ENCODE results near the gene MRPL47. TPM values are rescaled to one million over a fixed set of nuclear protein-coding genes. Genes with fewer than 3 reads are reported as not detected.

MRPL47 gene
- total and polyA plus RNA-seq, 9 of the 15 experiments (the other 6 are each of a cell fraction or from before 2014, with no cell fraction given), result 101 to 437 (median 141) TPM

DNA sequence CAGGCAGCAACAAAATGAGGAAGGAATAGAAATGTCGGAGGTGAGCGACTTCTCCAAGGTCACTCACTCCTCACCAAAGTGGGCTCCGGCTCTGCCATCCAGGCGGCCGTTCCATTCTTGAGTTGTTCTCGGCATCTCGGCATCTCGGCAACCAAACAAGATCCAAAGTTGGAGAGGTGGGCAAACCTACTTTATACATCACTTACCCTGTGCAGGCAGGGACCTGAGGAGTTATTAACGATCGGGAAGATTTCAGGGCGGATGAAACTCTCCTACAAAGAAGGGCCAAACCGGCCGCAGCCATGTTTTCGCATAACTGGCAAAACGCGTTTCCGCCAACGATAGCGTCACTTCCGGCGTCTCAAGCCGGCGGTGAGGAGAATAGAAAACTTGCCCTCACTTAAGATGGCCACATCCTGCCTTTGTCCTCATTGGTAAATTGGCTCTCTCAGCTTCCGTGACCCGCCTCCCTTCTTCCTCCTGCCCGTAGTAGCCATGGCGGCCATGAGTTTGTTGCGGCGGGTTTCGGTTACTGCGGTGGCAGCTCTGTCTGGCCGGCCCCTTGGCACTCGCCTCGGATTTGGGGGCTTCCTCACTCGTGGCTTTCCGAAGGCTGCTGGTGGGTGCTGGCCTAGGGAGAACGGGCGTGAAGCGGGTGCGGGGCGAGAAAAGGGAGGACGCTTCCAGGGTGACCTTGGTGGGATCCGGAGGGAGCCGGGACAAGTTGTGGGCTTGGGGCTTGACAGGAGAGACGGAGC is at the start of gene MRPL47, which contains the start of gene NDUFB5 (continued):
- TF ChIP-seq, protein P1, sequence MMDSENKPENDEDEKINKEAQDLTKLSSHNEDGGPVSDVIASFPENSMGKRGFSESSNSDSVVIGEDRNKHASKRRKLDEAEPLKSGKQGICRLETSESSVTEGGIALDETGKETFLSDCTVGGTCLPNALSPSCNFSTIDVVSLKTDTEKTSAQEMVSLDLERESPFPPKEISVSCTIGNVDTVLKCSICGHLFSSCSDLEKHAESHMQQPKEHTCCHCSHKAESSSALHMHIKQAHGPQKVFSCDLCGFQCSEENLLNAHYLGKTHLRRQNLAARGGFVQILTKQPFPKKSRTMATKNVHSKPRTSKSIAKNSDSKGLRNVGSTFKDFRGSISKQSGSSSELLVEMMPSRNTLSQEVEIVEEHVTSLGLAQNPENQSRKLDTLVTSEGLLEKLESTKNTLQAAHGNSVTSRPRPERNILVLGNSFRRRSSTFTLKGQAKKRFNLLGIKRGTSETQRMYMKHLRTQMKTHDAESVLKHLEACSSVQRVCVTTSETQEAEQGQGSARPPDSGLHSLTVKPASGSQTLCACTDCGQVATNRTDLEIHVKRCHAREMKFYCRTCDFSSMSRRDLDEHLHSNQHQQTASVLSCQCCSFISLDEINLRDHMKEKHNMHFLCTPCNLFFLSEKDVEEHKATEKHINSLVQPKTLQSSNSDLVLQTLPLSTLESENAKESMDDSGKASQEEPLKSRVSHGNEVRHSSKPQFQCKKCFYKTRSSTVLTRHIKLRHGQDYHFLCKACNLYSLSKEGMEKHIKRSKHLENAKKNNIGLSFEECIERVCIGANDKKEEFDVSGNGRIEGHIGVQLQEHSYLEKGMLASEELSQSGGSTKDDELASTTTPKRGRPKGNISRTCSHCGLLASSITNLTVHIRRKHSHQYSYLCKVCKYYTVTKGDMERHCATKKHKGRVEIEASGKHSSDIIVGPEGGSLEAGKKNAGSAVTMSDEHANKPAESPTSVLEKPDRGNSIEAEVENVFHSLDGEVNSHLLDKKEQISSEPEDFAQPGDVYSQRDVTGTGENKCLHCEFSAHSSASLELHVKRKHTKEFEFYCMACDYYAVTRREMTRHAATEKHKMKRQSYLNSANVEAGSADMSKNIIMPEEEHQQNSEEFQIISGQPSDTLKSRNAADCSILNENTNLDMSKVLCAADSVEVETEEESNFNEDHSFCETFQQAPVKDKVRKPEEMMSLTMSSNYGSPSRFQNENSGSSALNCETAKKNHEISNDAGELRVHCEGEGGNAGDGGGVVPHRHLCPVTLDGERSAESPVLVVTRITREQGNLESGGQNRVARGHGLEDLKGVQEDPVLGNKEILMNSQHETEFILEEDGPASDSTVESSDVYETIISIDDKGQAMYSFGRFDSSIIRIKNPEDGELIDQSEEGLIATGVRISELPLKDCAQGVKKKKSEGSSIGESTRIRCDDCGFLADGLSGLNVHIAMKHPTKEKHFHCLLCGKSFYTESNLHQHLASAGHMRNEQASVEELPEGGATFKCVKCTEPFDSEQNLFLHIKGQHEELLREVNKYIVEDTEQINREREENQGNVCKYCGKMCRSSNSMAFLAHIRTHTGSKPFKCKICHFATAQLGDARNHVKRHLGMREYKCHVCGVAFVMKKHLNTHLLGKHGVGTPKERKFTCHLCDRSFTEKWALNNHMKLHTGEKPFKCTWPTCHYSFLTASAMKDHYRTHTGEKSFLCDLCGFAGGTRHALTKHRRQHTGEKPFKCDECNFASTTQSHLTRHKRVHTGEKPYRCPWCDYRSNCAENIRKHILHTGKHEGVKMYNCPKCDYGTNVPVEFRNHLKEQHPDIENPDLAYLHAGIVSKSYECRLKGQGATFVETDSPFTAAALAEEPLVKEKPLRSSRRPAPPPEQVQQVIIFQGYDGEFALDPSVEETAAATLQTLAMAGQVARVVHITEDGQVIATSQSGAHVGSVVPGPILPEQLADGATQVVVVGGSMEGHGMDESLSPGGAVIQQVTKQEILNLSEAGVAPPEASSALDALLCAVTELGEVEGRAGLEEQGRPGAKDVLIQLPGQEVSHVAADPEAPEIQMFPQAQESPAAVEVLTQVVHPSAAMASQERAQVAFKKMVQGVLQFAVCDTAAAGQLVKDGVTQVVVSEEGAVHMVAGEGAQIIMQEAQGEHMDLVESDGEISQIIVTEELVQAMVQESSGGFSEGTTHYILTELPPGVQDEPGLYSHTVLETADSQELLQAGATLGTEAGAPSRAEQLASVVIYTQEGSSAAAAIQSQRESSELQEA (IDR thresholded peaks at IDR 0.05; ENCODE audit: low read depth), result peak; percentile 87
- TF ChIP-seq, protein P2, sequence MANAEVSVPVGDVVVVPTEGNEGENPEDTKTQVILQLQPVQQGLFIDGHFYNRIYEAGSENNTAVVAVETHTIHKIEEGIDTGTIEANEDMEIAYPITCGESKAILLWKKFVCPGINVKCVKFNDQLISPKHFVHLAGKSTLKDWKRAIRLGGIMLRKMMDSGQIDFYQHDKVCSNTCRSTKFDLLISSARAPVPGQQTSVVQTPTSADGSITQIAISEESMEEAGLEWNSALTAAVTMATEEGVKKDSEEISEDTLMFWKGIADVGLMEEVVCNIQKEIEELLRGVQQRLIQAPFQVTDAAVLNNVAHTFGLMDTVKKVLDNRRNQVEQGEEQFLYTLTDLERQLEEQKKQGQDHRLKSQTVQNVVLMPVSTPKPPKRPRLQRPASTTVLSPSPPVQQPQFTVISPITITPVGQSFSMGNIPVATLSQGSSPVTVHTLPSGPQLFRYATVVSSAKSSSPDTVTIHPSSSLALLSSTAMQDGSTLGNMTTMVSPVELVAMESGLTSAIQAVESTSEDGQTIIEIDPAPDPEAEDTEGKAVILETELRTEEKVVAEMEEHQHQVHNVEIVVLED (CRISPR knock-in tag; IDR thresholded peaks at IDR 0.05), result 0 out of 2 replicates have a peak, but pooled peaks have one; percentile 29
- no peak for TF ChIP-seq SMARCB1 (IDR thresholded peaks at IDR 0.05; ENCODE audit: insufficient read length, low read depth)
- no peak for TF ChIP-seq MCM5 (IDR thresholded peaks at IDR 0.05; ENCODE audit: low read depth)
- no peak for TF ChIP-seq BRCA1 (IDR thresholded peaks at IDR 0.05)
- TF ChIP-seq BRCA1 (CRISPR knock-in tag; IDR thresholded peaks at IDR 0.05), result no peak
- TF ChIP-seq, protein P3, sequence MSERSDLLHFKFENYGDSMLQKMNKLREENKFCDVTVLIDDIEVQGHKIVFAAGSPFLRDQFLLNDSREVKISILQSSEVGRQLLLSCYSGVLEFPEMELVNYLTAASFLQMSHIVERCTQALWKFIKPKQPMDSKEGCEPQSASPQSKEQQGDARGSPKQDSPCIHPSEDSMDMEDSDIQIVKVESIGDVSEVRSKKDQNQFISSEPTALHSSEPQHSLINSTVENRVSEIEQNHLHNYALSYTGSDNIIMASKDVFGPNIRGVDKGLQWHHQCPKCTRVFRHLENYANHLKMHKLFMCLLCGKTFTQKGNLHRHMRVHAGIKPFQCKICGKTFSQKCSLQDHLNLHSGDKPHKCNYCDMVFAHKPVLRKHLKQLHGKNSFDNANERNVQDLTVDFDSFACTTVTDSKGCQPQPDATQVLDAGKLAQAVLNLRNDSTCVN (CRISPR knock-in tag; IDR thresholded peaks at IDR 0.05), result no peak
- peak; percentile 59; the same call in 1 of the 2 replicates for TF ChIP-seq JUN (IDR thresholded peaks at IDR 0.05; ENCODE audit: borderline replicate concordance, low read depth, low read length)
- no peak for TF ChIP-seq JUN (CRISPR knock-in tag; IDR thresholded peaks at IDR 0.05; ENCODE audit: borderline replicate concordance)
- TF ChIP-seq, protein P4, sequence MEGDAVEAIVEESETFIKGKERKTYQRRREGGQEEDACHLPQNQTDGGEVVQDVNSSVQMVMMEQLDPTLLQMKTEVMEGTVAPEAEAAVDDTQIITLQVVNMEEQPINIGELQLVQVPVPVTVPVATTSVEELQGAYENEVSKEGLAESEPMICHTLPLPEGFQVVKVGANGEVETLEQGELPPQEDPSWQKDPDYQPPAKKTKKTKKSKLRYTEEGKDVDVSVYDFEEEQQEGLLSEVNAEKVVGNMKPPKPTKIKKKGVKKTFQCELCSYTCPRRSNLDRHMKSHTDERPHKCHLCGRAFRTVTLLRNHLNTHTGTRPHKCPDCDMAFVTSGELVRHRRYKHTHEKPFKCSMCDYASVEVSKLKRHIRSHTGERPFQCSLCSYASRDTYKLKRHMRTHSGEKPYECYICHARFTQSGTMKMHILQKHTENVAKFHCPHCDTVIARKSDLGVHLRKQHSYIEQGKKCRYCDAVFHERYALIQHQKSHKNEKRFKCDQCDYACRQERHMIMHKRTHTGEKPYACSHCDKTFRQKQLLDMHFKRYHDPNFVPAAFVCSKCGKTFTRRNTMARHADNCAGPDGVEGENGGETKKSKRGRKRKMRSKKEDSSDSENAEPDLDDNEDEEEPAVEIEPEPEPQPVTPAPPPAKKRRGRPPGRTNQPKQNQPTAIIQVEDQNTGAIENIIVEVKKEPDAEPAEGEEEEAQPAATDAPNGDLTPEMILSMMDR (IDR thresholded peaks at IDR 0.05 in 2 of 3, conservative IDR thresholded peaks at IDR 0.05 in 1 of 3; ENCODE audit: insufficient read depth in 2 of 3, low read depth in 1 of 3, low read length in 3 of 3), result 0 out of 6 replicates have a peak, but pooled peaks of 1 of the 3 experiments have one; percentile 2
- peak; percentile 86 for TF ChIP-seq POLR2H (tag; IDR thresholded peaks at IDR 0.05; ENCODE audit: low read depth)
- TF ChIP-seq, protein P5, sequence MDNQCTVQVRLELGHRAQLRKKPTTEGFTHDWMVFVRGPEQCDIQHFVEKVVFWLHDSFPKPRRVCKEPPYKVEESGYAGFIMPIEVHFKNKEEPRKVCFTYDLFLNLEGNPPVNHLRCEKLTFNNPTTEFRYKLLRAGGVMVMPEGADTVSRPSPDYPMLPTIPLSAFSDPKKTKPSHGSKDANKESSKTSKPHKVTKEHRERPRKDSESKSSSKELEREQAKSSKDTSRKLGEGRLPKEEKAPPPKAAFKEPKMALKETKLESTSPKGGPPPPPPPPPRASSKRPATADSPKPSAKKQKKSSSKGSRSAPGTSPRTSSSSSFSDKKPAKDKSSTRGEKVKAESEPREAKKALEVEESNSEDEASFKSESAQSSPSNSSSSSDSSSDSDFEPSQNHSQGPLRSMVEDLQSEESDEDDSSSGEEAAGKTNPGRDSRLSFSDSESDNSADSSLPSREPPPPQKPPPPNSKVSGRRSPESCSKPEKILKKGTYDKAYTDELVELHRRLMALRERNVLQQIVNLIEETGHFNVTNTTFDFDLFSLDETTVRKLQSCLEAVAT (IDR thresholded peaks at IDR 0.05), result no peak
- peak; percentile 59 for TF ChIP-seq ZNF316 (IDR thresholded peaks at IDR 0.05)
